Measurements from ENCODE around the gene C4B. TPM values are rescaled to one million over a fixed set of nuclear protein-coding genes. Genes with fewer than 3 reads are reported as not detected.
A peak's percentile ranks its signal among the peaks of the same experiment; 100 is the strongest.

Gene C4B
- total RNA-seq, 1 donor from 2014 or later, result 1.2 TPM

DNA sequence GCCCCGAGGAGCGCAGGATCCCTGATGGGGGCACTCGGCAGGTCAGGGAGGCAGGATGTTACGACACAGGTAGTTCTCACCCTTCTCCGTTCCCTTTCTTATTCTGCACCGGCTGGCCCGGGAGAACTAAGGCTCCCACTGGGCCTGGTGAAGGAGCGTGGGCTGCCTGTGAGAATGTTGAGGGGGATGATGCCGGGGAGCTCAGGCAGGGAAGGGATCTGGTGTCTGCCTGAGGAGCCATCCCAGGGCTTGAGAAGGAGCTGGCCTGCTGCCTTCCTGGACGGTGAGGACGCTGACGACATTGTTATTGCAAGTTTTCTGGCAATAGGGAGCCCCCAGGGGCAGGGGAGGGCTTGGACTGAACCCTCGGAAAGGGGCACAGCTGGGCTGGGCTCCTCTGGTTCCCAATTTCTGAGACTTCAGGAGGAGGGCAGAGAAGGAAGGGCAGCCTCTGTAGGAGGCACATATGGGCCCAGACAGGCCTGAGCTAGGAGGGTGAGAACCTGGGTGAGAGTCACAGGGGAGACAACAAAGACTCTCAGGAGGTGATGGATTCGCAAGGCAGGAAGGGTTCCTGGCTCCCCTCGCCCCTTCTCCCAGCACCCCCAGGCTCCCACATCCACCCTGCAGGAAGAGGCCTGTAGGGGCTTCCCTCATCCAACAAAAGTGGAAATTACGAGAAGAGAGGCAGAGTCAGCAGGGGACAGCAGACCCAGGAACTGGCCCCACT is 56.4 kb downstream of the C4B start:
- TF ChIP-seq, protein P1, sequence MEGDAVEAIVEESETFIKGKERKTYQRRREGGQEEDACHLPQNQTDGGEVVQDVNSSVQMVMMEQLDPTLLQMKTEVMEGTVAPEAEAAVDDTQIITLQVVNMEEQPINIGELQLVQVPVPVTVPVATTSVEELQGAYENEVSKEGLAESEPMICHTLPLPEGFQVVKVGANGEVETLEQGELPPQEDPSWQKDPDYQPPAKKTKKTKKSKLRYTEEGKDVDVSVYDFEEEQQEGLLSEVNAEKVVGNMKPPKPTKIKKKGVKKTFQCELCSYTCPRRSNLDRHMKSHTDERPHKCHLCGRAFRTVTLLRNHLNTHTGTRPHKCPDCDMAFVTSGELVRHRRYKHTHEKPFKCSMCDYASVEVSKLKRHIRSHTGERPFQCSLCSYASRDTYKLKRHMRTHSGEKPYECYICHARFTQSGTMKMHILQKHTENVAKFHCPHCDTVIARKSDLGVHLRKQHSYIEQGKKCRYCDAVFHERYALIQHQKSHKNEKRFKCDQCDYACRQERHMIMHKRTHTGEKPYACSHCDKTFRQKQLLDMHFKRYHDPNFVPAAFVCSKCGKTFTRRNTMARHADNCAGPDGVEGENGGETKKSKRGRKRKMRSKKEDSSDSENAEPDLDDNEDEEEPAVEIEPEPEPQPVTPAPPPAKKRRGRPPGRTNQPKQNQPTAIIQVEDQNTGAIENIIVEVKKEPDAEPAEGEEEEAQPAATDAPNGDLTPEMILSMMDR (conservative IDR thresholded peaks at IDR 0.05; ENCODE audit: low read depth, low read length), result no peak
- DNase-seq (ENCODE audit: low read depth), result no peak
- no peak overlapping the region for H3K4me3 ChIP-seq (ENCODE audit: low read depth, low read length)

DNA sequence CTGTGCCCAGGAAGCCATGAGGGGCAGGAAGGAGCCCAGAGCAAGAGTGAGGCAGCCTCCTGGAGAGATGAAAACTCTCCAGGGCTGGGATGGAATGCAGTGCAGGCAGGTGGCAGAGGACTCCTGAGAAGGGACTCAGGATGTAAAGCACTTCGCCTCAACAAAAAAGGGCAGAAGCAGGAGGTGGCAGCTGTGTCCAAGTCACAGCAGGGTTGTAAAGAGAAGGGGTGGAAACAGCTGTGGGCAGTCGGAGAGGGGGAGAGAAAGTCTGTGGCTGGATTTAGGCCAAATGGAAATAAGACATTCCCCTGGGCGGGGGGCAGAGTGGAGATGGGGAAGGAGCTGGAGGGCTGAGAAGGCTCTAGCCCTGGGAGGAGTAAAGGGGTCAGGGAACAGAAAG is 58.5 kb downstream of the C4B start:
- no peak for DNase-seq (ENCODE audit: low read depth)
- H3K4me3 ChIP-seq (ENCODE audit: low read depth, low read length), result no peak overlapping the region
- TF ChIP-seq, protein P1 (conservative IDR thresholded peaks at IDR 0.05; ENCODE audit: low read depth, low read length), result no peak

DNA sequence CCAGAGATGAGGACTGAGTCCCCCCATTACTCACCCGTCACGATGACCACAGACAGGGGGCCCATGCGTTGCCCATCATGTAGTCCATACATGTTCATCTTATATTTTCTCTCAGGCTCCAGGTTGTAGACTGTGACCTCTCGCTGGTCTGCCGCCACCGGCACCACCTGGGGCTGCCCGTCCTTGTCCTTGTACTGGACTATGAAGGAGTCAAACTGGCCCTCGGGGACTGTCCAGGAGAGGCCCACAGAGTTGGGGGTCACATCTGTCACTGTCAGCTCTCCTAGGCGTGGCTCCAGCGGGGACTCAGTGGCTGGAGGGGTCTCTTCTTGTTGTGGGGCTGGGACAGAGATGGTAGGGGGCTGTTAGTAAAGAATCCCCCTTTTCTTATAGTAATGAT is 59.0 kb downstream of the C4B start:
- no peak overlapping the region for H3K4me3 ChIP-seq (ENCODE audit: low read depth, low read length)
- TF ChIP-seq, protein P1 (conservative IDR thresholded peaks at IDR 0.05; ENCODE audit: low read depth, low read length), result no peak
- DNase-seq (ENCODE audit: low read depth), result no peak

DNA sequence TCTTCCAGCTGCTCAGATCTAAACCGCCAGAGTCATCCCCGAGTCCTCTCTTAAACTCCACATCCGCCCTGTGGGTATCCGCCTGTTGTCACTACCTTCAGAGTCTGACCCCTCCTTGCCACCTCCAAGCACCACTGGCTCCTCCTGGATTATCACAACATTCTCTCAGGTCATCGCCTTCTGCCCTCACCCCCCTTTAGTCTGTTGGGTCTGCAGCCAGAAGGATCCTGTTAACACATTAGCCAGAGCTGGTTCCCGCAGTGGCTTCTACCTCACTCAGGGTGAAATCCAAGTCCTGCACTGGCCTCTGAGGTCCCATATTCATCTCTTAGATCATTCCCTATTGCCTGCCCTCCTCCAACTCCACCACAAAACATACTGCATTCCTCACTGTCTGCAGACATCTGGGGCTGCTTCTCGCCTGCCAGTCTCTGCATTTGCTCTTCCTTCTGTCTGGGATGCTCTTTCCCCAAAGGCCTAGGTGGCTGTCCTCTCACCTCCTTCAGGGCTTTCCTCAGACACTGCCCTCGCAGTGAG is 60.5 kb downstream of the C4B start:
- no peak for DNase-seq (ENCODE audit: low read depth)
- TF ChIP-seq, protein P1 (conservative IDR thresholded peaks at IDR 0.05; ENCODE audit: low read depth, low read length), result no peak
- no peak overlapping the region for H3K4me3 ChIP-seq (ENCODE audit: low read depth, low read length)

DNA sequence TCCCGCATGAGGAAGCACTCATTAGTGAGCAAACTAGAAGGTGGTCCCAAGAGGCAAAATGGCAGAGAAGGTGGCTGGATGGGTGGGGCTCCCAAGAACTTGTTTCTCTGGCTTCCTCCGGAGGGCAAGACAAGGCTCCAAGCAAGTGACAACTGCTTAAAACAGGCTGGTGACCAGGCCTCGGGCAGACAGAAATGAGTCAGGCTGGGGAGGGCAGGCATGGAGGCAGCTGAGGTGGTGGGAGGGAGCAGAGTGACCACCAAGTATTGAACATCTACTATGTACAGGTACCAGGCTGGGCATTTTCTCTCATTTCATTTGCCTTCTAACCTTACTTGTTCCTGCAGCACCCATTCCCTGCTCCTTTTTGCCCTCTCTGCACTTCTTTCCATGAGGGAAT is 61.2 kb downstream of the C4B start:
- TF ChIP-seq, protein P1 (conservative IDR thresholded peaks at IDR 0.05; ENCODE audit: low read depth, low read length), result no peak
- no peak for DNase-seq (ENCODE audit: low read depth)
- H3K4me3 ChIP-seq (ENCODE audit: low read depth, low read length), result no peak overlapping the region

DNA sequence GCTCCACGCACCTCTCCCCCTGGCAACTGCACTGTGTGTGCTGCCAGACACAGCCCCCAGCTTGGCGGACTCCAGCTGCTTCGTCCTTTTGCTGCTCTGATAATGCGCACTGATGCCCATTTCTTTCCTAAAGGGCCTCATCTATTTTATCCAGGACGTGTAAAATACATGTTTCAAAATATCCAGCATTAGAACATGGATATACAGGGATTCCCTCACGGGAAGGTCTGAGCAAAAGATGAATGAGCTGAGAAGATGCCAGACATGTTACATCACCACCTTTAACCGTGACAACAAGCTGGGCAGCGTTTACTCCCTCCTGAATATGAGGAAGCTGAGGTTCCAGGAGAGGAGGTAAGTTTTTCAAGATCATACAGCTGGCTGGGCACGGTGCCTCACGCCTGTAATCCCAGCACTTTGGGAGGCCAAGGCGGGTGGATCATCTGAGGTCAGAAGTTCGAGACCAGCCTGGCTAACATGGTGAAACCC is 61.8 kb downstream of the C4B start:
- H3K4me3 ChIP-seq (ENCODE audit: low read depth, low read length), result no peak overlapping the region
- peak; percentile 71 for DNase-seq (ENCODE audit: low read depth)
- TF ChIP-seq, protein P1 (conservative IDR thresholded peaks at IDR 0.05; ENCODE audit: low read depth, low read length), result no peak
